K562 (cell line): Measurements from ENCODE around the gene TCEAL9. TPM values are rescaled to one million over a fixed set of nuclear protein-coding genes. Genes with fewer than 3 reads are reported as not detected.

Source experiments
- ATAC-seq: fragments of 200-7000 bp; cut with Tn5 transposase; 3 replicates; pipeline ENCODE4 v1.9.1; 2020; ENCODE audit warnings: moderate library complexity
- BruUV-seq: library from RNA; stranded (reverse); fragments of 400-500 nt; replicated peaks from 2 replicates; lab custom pipeline; 2021; lab: Mats Ljungman, UMichigan
- CTCF ChIA-PET: fragments of 300-600 bp; formaldehyde crosslinking; extraction: SDS; loops from one replicate; lab custom pipeline; 2021; ENCODE audit warnings: low intra/inter-chr PET ratio; lab: Yijun Ruan, JAX
- POLR2A ChIA-PET: fragments of 300-600, 350-650 bp; sonication (Branson Sonifier 250); formaldehyde crosslinking; extraction: SDS; loops from one replicate; lab custom pipeline; 2021; ENCODE audit warnings: antibody characterized with exemption, inconsistent platforms; lab: Yijun Ruan, JAX
- DNase-seq, 4 experiments: peaks; one replicate each; pipeline versions ENCODE4 v3.0.0 to v3.0.0-alpha.2; 2011 to 2018; ENCODE audit warnings: low spot score in 3 of 4, mixed read lengths in 3 of 4; ENCODE audit errors: extremely low read depth in 1 of 4
- FAIRE-seq: peaks from 2 replicates; lab custom pipeline; 2011; peaks lifted over from hg19 to GRCh38; lab: Jason Lieb, UNC
- H2AFZ ChIP-seq: 2 replicates; pipeline ENCODE4 v1.6.0; 2011; ENCODE audit warnings: low read depth, low read length, control low read depth, inconsistent platforms
- H3K27ac ChIP-seq: fragments of 200-600 bp; 3 replicates; pipeline ENCODE4 v1.8.0; 2011; ENCODE audit warnings: low read depth, mild to moderate bottlenecking, control low read depth, inconsistent platforms, low read length, moderate library complexity, mixed read lengths; ENCODE audit errors: extremely low read depth
- H3K27me3 ChIP-seq, 2 experiments: fragments of 300-600 bp in 1 of 2; 2 replicates in 1 of 2; 3 replicates in 1 of 2; pipeline versions ENCODE4 v1.6.0 to v1.8.0; 2011; ENCODE audit warnings: inconsistent platforms in 2 of 2, low read length in 2 of 2, mild to moderate bottlenecking in 1 of 2, mixed read lengths in 1 of 2, moderate library complexity in 1 of 2; ENCODE audit not compliant: control insufficient read depth in 2 of 2, insufficient read depth in 2 of 2
- H3K36me3 ChIP-seq: fragments of 300-600 bp; 3 replicates; pipeline ENCODE4 v1.8.0; 2011; ENCODE audit warnings: mild to moderate bottlenecking, low read length, inconsistent platforms; ENCODE audit not compliant: control insufficient read depth, insufficient read depth
- H3K4me1 ChIP-seq, 2 experiments: fragments of 200-600 bp in 1 of 2; replicated peaks in 1 of 2; 2 replicates in 1 of 2; 3 replicates in 1 of 2; pipeline versions ENCODE4 v1.5.1 to v1.8.0; 2011; ENCODE audit warnings: inconsistent platforms in 2 of 2, low read length in 2 of 2, mild to moderate bottlenecking in 1 of 2, mixed read lengths in 1 of 2, moderate library complexity in 1 of 2; ENCODE audit not compliant: control insufficient read depth in 2 of 2, insufficient read depth in 2 of 2
- H3K4me2 ChIP-seq: 2 replicates; pipeline ENCODE4 v1.6.1; 2011; ENCODE audit warnings: low read length, control low read depth, inconsistent platforms, mixed read lengths; ENCODE audit not compliant: insufficient read depth
- H3K4me3 ChIP-seq: fragments of 200-600 bp; sonication (generic), shearing (Covaris generic); 2 replicates; pipeline ENCODE4 v1.5.1; 2016; ENCODE audit warnings: control low read depth, inconsistent platforms
- H3K79me2 ChIP-seq: fragments of 200-600 bp; 3 replicates; pipeline ENCODE4 v1.8.0; 2011; ENCODE audit warnings: low read length, inconsistent platforms; ENCODE audit not compliant: control insufficient read depth, insufficient read depth
- H3K9ac ChIP-seq, 2 experiments: 2 replicates each; pipeline versions ENCODE4 v1.6.0 to v1.6.1; 2011; ENCODE audit warnings: low read depth in 2 of 2, low read length in 2 of 2, control low read depth in 1 of 2, inconsistent platforms in 1 of 2, mild to moderate bottlenecking in 1 of 2, mixed read lengths in 1 of 2; ENCODE audit not compliant: insufficient read depth in 1 of 2
- H3K9me1 ChIP-seq: one replicate; pipeline ENCODE4 v1.6.0; 2011; ENCODE audit warnings: inconsistent platforms, mild to moderate bottlenecking, low read length, moderate library complexity; ENCODE audit not compliant: control insufficient read depth, insufficient read depth
- H3K9me3 ChIP-seq: replicated peaks from 2 replicates; pipeline ENCODE4 v1.5.1; 2011; ENCODE audit warnings: low read depth, low read length, inconsistent platforms; ENCODE audit not compliant: control insufficient read depth, insufficient read depth
- H4K20me1 ChIP-seq: replicated peaks from 2 replicates; pipeline ENCODE4 v1.6.1; 2011; ENCODE audit warnings: low read length, inconsistent platforms, mixed read lengths; ENCODE audit not compliant: control insufficient read depth, insufficient read depth
- CEBPG ChIP-seq, 3 experiments: fragments of 200-800 bp in 1 of 3; sonication (Bioruptor generic) in 1 of 3; sonication (generic) in 1 of 3; formaldehyde crosslinking in 1 of 3; IDR thresholded peaks in 2 of 3; conservative IDR thresholded peaks in 1 of 3; 2 replicates each; pipeline versions ENCODE4 v1.6.1 to v1.8.0; 2016 to 2022; ENCODE audit warnings: missing compliant biosample characterization in 2 of 3, missing genetic modification characterization in 2 of 3, mild to moderate bottlenecking in 1 of 3, missing genetic modification reagents in 1 of 3
- CHD1 ChIP-seq: fragments of 200-600 bp; sonication (generic); IDR thresholded peaks from one replicate; pipeline ENCODE4 v1.6.1; 2012; ENCODE audit warnings: mild to moderate bottlenecking, moderate library complexity, low read length, inconsistent platforms
- HNRNPK ChIP-seq: fragments of 200-400 bp; formaldehyde crosslinking; IDR thresholded peaks from one replicate; pipeline ENCODE4 v1.6.1; 2018; ENCODE audit warnings: mild to moderate bottlenecking, low read depth, low read length; ENCODE audit not compliant: poor library complexity, severe bottlenecking
- IFI16 ChIP-seq: fragments of 250-450 bp; sonication (Bioruptor Pico); IDR thresholded peaks from 2 replicates; pipeline ENCODE4 v2.1.2; 2022; ENCODE audit warnings: mild to moderate bottlenecking, inconsistent platforms
- JUNB ChIP-seq: fragments of 450-650 bp; formaldehyde crosslinking; conservative IDR thresholded peaks from 2 replicates; pipeline ENCODE4 v1.4.0; 2020; ENCODE audit warnings: mild to moderate bottlenecking
- KAT7 ChIP-seq: sonication (generic); formaldehyde crosslinking; IDR thresholded peaks from 2 replicates; pipeline ENCODE4 v1.8.0; 2022; ENCODE audit warnings: missing genetic modification reagents, mild to moderate bottlenecking, borderline replicate concordance
- RFX1 ChIP-seq: fragments of 450-650 bp; IDR thresholded peaks from 2 replicates; pipeline ENCODE4 v1.6.1; 2016; ENCODE audit warnings: mild to moderate bottlenecking, moderate library complexity
- RFX7 ChIP-seq: fragments of 250-450 bp; sonication (Bioruptor Pico); IDR thresholded peaks from 2 replicates; pipeline ENCODE4 v1.5.1; 2021; ENCODE audit warnings: mild to moderate bottlenecking
- RUNX1 ChIP-seq: sonication (generic); IDR thresholded peaks from 2 replicates; pipeline ENCODE4 v1.6.1; 2016; ENCODE audit warnings: antibody characterized with exemption, low read depth
- SETDB1 ChIP-seq: IDR thresholded peaks from one replicate; pipeline ENCODE4 v1.6.1; 2012; ENCODE audit warnings: low read length, control low read depth, inconsistent platforms
- SREBF2 ChIP-seq: sonication (generic); formaldehyde crosslinking; IDR thresholded peaks from 2 replicates; pipeline ENCODE4 v1.4.0; 2020; ENCODE audit warnings: mild to moderate bottlenecking, missing genetic modification reagents
- STAT5B ChIP-seq: fragments of 250-450 bp; sonication (Bioruptor Pico); IDR thresholded peaks from 2 replicates; pipeline ENCODE4 v1.8.0; 2021; ENCODE audit warnings: mild to moderate bottlenecking, inconsistent platforms
- XRCC3 ChIP-seq: fragments of 450-650 bp; IDR thresholded peaks from 2 replicates; pipeline ENCODE4 v1.6.1; 2017; ENCODE audit warnings: mild to moderate bottlenecking, moderate library complexity
- ZC3H8 ChIP-seq: fragments of 450-650 bp; IDR thresholded peaks from 2 replicates; pipeline ENCODE4 v1.6.1; 2017
- ZNF263 ChIP-seq: sonication (generic); formaldehyde crosslinking; IDR thresholded peaks from 2 replicates; pipeline ENCODE4 v1.8.0; 2022; ENCODE audit warnings: mild to moderate bottlenecking, missing genetic modification reagents, borderline replicate concordance
- ZNF76 ChIP-seq: fragments of 250-450 bp; sonication (Bioruptor Pico); IDR thresholded peaks from 2 replicates; pipeline ENCODE4 v1.4.0; 2020; ENCODE audit warnings: mild to moderate bottlenecking, moderate library complexity, borderline replicate concordance
- ZZZ3 ChIP-seq: fragments of 450-650 bp; IDR thresholded peaks from 2 replicates; pipeline ENCODE4 v1.6.1; 2016; ENCODE audit warnings: antibody characterized with exemption, mild to moderate bottlenecking, moderate library complexity
- WGBS: fragments of 100-300 bp; shearing (Covaris generic); methylation state at CpG from one replicate; pipeline ENCODE4 v1.1.6; 2016; ENCODE audit warnings: low coverage, mixed read lengths; ENCODE audit not compliant: insufficient coverage; ENCODE audit errors: missing lambda C conversion rate; 5-methylcytosine and 5-hydroxymethylcytosine counted together
- in situ Hi-C: fragments of 300-500 bp; cut with MboI; formaldehyde crosslinking; loops from 4 replicates; pipeline ENCODE4 v1.15.0; 2018; ENCODE audit warnings: inconsistent platforms, mixed read lengths
- intact Hi-C: fragments of 100-400 bp; cut with micrococcal nuclease; formaldehyde crosslinking; loops from 2 replicates; pipeline ENCODE4 v1.14.2; 2022
- polyA plus RNA-seq, 8 experiments: library from polyadenylated mRNA; depleted of rRNA in 4 of 8; stranded (reverse) in 5 of 8; unstranded in 3 of 8; fragments of >200 nt; fragmentation: Nextera tagmentation in 2 of 8; fragmentation: Illumina TruSeq in 1 of 8; extraction: Ambion mirVana in 2 of 8; extraction: Trizol in 1 of 8; gene quantifications; 2 replicates each; pipeline versions ENCODE4 v1.2.1 to v1.2.3, GENCODE V29; 2011 to 2014; ENCODE audit warnings: inconsistent platforms in 1 of 8, missing spikeins in 1 of 8
- total RNA-seq, 7 experiments: library from RNA; depleted of rRNA in 6 of 7; stranded (reverse); fragments of >200 nt in 6 of 7; fragmentation: Illumina TruSeq in 2 of 7; extraction: Trizol in 2 of 7; gene quantifications; 2 replicates each; pipeline versions ENCODE4 v1.2.1 to v1.2.3, GENCODE V29; 2011 to 2021; ENCODE audit warnings: low replicate concordance in 1 of 7
- TF ChIP-seq, protein P1 (sequence below): fragments of 200-800 bp; sonication (Bioruptor generic); IDR thresholded peaks from 2 replicates; pipeline ENCODE4 v1.6.1; 2016; ENCODE audit warnings: missing genetic modification characterization, missing compliant biosample characterization

TCEAL9 gene
- total and polyA plus RNA-seq, 9 of the 15 experiments (the other 6 are each of a cell fraction or from before 2014, with no cell fraction given), result 16.2 to 106 (median 69.6) TPM

- Histone ChIP-seq H3K27me3 (no peaks in the 10 kb centered on the region), H2AFZ (no peak overlapping the region), H3K36me3 (peaks cover 4% of the 10 kb centered on the region; the same call in 1 of the 3 replicates), H3K4me1 (peaks cover 0 to 6% of the 10 kb centered on the region in 2 experiments; a peak in 2 of 5 replicates), H3K4me2 (no peak overlapping the region), H3K9me1 (no peaks in the 10 kb centered on the region), H3K27ac (no peak overlapping the region), H3K4me3 (peak overlapping the region; percentile 60; the same call in 1 of the 2 replicates), H3K9ac (peak overlapping the region in 1 of 2 experiments; percentile 80; a peak in 1 of 4 replicates), H3K79me2 (peaks cover 18% of the 10 kb centered on the region), H4K20me1 (no peaks in the 10 kb centered on the region), H3K9me3 (no peaks in the 10 kb centered on the region)
- WGBS, result 57% methylated on average over 2 of the region's 2 CpGs
- intact Hi-C loops, result no loop called here
- FAIRE-seq, result no peak
- no TSS peak for BruUV-seq
- DNase-seq, result no peak
- ATAC-seq, result no peak
- in situ Hi-C loops, result no loop called here
- POLR2A ChIA-PET, result interaction anchor here (0.9 to 2.0 kb wide), 3 partner anchors 12 to 17 kb away, joined by 3 to 6 read pairs (median 3); no protein-coding TSS in a partner anchor
- CTCF ChIA-PET, result no interaction called here
- TF ChIP-seq IFI16 (CRISPR knock-in tag) (no peak), RUNX1 (no peak), ZNF263 (CRISPR knock-in tag) (no peak), CEBPG (CRISPR knock-in tag; IDR thresholded peaks at IDR 0.05) (no peak), CEBPG (tag; conservative IDR thresholded peaks at IDR 0.05 in 1 of 2, IDR thresholded peaks at IDR 0.05 in 1 of 2) (no peak), ZC3H8 (no peak), HNRNPK (no peak), CHD1 (no peak), SETDB1 (no peak), STAT5B (CRISPR knock-in tag) (no peak), RFX1 (no peak), KAT7 (CRISPR knock-in tag) (no peak), ZNF76 (CRISPR knock-in tag) (no peak), JUNB (CRISPR knock-in tag) (no peak), ZZZ3 (no peak), SREBF2 (CRISPR knock-in tag) (no peak), RFX7 (no peak), XRCC3 (no peak)
- TF ChIP-seq, protein P1, sequence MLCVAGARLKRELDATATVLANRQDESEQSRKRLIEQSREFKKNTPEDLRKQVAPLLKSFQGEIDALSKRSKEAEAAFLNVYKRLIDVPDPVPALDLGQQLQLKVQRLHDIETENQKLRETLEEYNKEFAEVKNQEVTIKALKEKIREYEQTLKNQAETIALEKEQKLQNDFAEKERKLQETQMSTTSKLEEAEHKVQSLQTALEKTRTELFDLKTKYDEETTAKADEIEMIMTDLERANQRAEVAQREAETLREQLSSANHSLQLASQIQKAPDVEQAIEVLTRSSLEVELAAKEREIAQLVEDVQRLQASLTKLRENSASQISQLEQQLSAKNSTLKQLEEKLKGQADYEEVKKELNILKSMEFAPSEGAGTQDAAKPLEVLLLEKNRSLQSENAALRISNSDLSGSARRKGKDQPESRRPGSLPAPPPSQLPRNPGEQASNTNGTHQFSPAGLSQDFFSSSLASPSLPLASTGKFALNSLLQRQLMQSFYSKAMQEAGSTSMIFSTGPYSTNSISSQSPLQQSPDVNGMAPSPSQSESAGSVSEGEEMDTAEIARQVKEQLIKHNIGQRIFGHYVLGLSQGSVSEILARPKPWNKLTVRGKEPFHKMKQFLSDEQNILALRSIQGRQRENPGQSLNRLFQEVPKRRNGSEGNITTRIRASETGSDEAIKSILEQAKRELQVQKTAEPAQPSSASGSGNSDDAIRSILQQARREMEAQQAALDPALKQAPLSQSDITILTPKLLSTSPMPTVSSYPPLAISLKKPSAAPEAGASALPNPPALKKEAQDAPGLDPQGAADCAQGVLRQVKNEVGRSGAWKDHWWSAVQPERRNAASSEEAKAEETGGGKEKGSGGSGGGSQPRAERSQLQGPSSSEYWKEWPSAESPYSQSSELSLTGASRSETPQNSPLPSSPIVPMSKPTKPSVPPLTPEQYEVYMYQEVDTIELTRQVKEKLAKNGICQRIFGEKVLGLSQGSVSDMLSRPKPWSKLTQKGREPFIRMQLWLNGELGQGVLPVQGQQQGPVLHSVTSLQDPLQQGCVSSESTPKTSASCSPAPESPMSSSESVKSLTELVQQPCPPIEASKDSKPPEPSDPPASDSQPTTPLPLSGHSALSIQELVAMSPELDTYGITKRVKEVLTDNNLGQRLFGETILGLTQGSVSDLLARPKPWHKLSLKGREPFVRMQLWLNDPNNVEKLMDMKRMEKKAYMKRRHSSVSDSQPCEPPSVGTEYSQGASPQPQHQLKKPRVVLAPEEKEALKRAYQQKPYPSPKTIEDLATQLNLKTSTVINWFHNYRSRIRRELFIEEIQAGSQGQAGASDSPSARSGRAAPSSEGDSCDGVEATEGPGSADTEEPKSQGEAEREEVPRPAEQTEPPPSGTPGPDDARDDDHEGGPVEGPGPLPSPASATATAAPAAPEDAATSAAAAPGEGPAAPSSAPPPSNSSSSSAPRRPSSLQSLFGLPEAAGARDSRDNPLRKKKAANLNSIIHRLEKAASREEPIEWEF (CRISPR knock-in tag), result no peak
- TF ChIP-seq, all 486 proteins: peak for 0
These were observed 1.6 kb downstream of the TCEAL9 start for GRCh38 chrX:103357871-103358270.
